Activated T-helper 17 cell treated with anti-CD3 and anti-CD28 coated beads, Interleukin-2, amount 50 U/mL, for 72 hours (primary cell): ENCODE measurements around the gene CXCR6. TPM values are rescaled to one million over a fixed set of nuclear protein-coding genes. Genes with fewer than 3 reads are reported as not detected.

ENCODE experiments used
- ATAC-seq: fragments of 150-1000 bp; cut with Tn5 transposase; replicated peaks from 2 replicates; pipeline ENCODE4 v1.10.0; 2021; ENCODE audit warnings: mild to moderate bottlenecking, moderate library complexity
- H3K27ac Mint-ChIP-seq: one replicate; pipeline ENCODE4 v1.8.0; 2022; ENCODE audit warnings: mixed read lengths
- H3K27me3 Mint-ChIP-seq: one replicate; pipeline ENCODE4 v1.8.0; 2022; ENCODE audit warnings: mixed read lengths
- H3K36me3 Mint-ChIP-seq: one replicate; pipeline ENCODE4 v1.8.0; 2022; ENCODE audit warnings: low read depth, mild to moderate bottlenecking, mixed read lengths
- H3K4me1 Mint-ChIP-seq: one replicate; pipeline ENCODE4 v1.8.0; 2022; ENCODE audit warnings: mixed read lengths
- H3K4me3 Mint-ChIP-seq: one replicate; pipeline ENCODE4 v1.8.0; 2022; ENCODE audit warnings: mild to moderate bottlenecking, mixed read lengths
- H3K9me3 Mint-ChIP-seq: one replicate; pipeline ENCODE4 v1.8.0; 2022; ENCODE audit warnings: mixed read lengths
- total RNA-seq, 2 donors: library from RNA; stranded (reverse); gene quantifications; one replicate each; pipeline ENCODE4 v1.2.3, GENCODE V29; 2022

Gene CXCR6
- total RNA-seq, 2 donors from 2014 or later, result 13.7 to 25.4 TPM

- H3K4me3 Mint-ChIP-seq, result peak overlapping the region; percentile 51
- no peaks in the 10 kb centered on the region for H3K27me3 Mint-ChIP-seq
- H3K36me3 Mint-ChIP-seq, result peaks cover 95% of the 10 kb centered on the region
- H3K4me1 Mint-ChIP-seq, result peaks cover 22% of the 10 kb centered on the region
- peak overlapping the region; percentile 88 for H3K27ac Mint-ChIP-seq
- no peak for ATAC-seq
- no peaks in the 10 kb centered on the region for H3K9me3 Mint-ChIP-seq
Measured at GRCh38 chr3:45948881-45949280, 5.6 kb downstream of the CXCR6 start.

- Mint-ChIP-seq H3K9me3 (no peaks in the 10 kb centered on the region), H3K4me1 (peaks cover 20% of the 10 kb centered on the region), H3K4me3 (peak overlapping the region; percentile 51), H3K36me3 (peaks cover 100% of the 10 kb centered on the region), H3K27ac (peak overlapping the region; percentile 88), H3K27me3 (no peaks in the 10 kb centered on the region)
- ATAC-seq, result no peak
Measured at GRCh38 chr3:45949432-45949831, 6.2 kb downstream of the CXCR6 start.

DNA sequence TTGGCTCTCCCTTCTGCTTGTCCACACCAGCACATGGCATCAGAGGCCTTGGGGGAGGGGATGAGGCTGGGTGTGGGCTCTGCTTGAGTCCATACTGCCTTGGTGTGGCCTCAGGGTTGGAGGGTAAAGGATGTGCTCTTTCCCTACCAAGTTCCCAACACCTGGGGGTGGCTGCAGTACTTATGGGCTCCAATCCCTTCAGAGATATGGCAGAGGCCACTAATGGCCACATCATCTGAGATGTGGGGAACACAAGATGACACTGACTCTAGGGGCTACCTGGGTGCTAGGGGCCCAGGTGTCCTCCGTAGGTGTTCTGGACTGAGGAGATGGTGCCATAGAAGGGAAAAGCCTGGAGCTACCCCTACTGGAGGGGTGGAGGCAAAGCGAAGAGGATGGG, 6.9 kb downstream of the CXCR6 start:
- no peak for ATAC-seq
- peak overlapping the region; percentile 51 for H3K4me3 Mint-ChIP-seq
- H3K27ac Mint-ChIP-seq, result peak overlapping the region; percentile 88
- no peaks in the 10 kb centered on the region for H3K9me3 Mint-ChIP-seq
- H3K36me3 Mint-ChIP-seq, result peaks cover 100% of the 10 kb centered on the region
- H3K27me3 Mint-ChIP-seq, result no peaks in the 10 kb centered on the region
- peaks cover 14% of the 10 kb centered on the region for H3K4me1 Mint-ChIP-seq

- peak overlapping the region; percentile 51 for H3K4me3 Mint-ChIP-seq
- no peaks in the 10 kb centered on the region for H3K27me3 Mint-ChIP-seq
- H3K4me1 Mint-ChIP-seq, result peaks cover 12% of the 10 kb centered on the region
- H3K9me3 Mint-ChIP-seq, result no peaks in the 10 kb centered on the region
- peak; percentile 82 for ATAC-seq
- H3K36me3 Mint-ChIP-seq, result peaks cover 100% of the 10 kb centered on the region
- H3K27ac Mint-ChIP-seq, result peak overlapping the region; percentile 88
Measured at GRCh38 chr3:45950686-45951600, 7.7 kb downstream of the CXCR6 start.

- no peaks in the 10 kb centered on the region for H3K9me3 Mint-ChIP-seq
- no peak for ATAC-seq
- H3K36me3 Mint-ChIP-seq, result peaks cover 100% of the 10 kb centered on the region
- H3K4me3 Mint-ChIP-seq, result peak overlapping the region; percentile 51
- peak overlapping the region; percentile 88 for H3K27ac Mint-ChIP-seq
- peaks cover 12% of the 10 kb centered on the region for H3K4me1 Mint-ChIP-seq
- H3K27me3 Mint-ChIP-seq, result no peaks in the 10 kb centered on the region
Measured at GRCh38 chr3:45951946-45952345, 8.7 kb downstream of the CXCR6 start.

GRCh38 chr3:45952456-45952855, 9.2 kb downstream of the CXCR6 start:
- no peak for ATAC-seq
- Mint-ChIP-seq H3K36me3 (peaks cover 100% of the 10 kb centered on the region), H3K27ac (no peak overlapping the region), H3K27me3 (no peaks in the 10 kb centered on the region), H3K4me1 (peaks cover 12% of the 10 kb centered on the region), H3K4me3 (peak overlapping the region; percentile 51), H3K9me3 (no peaks in the 10 kb centered on the region)

GRCh38 chr3:45953536-45953935, 10.3 kb downstream of the CXCR6 start:
- no peaks in the 10 kb centered on the region for H3K27me3 Mint-ChIP-seq
- no peaks in the 10 kb centered on the region for H3K9me3 Mint-ChIP-seq
- peaks cover 12% of the 10 kb centered on the region for H3K4me1 Mint-ChIP-seq
- H3K36me3 Mint-ChIP-seq, result peaks cover 100% of the 10 kb centered on the region
- no peak overlapping the region for H3K27ac Mint-ChIP-seq
- no peak overlapping the region for H3K4me3 Mint-ChIP-seq
- no peak for ATAC-seq

DNA sequence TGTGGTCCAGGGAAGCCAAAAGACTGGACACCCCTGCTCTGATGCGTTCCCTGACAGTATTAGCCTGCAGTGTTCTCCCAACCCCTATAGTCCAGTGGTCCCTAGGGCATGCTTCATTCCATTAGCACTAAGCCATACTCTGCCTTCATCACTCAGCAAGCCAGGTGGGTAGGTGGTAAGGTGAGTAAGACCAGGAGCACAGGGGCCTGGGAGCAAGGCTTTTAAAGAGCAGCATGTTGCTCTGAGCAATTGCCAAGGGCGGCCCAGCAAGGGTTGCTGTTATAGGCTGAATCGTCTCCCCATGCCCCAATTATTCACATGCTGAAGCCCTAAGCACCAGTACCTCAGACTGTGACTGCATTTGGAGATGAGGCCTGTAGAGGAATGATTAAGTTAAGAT, 11.0 kb downstream of the CXCR6 start:
- Mint-ChIP-seq H3K4me3 (peak overlapping the region; percentile 9), H3K9me3 (no peaks in the 10 kb centered on the region), H3K36me3 (peaks cover 100% of the 10 kb centered on the region), H3K4me1 (peaks cover 12% of the 10 kb centered on the region), H3K27ac (no peak overlapping the region), H3K27me3 (no peaks in the 10 kb centered on the region)
- no peak for ATAC-seq

- Mint-ChIP-seq H3K4me3 (no peak overlapping the region), H3K4me1 (peaks cover 4% of the 10 kb centered on the region), H3K27me3 (no peaks in the 10 kb centered on the region), H3K36me3 (peaks cover 100% of the 10 kb centered on the region), H3K27ac (no peak overlapping the region), H3K9me3 (no peaks in the 10 kb centered on the region)
- ATAC-seq, result no peak
Measured at GRCh38 chr3:45955017-45955647, 11.9 kb downstream of the CXCR6 start.

DNA sequence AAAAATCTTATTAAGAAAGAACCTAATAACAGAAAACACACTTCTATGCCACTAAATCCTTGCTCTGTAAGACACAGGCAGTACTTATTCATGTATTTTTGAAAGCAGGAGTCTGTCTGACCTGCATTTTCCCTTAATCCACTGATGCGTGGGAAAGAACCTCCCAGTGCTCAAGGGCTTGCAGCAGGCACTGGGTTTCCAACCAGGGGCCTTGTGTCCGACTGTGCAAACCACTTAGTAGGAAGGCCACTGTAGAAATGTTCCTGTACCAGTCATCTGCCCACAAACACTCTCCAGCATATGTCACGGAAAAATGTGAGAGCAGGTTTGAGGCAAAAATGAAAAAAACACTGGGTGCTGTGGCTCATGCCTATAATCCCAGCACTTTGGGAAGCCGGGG, 12.4 kb downstream of the CXCR6 start:
- no peak for ATAC-seq
- H3K36me3 Mint-ChIP-seq, result peaks cover 100% of the 10 kb centered on the region

GRCh38 chr3:45957586-45957985, 14.3 kb downstream of the CXCR6 start:
- ATAC-seq, result no peak
- Mint-ChIP-seq H3K4me1 (peaks cover 19% of the 10 kb centered on the region), H3K4me3 (no peak overlapping the region), H3K9me3 (no peaks in the 10 kb centered on the region), H3K27ac (no peak overlapping the region), H3K36me3 (peaks cover 100% of the 10 kb centered on the region), H3K27me3 (no peaks in the 10 kb centered on the region)

More for the DNA sequence above, 12.4 kb downstream of the CXCR6 start:
- peaks cover 5% of the 10 kb centered on the region for H3K4me1 Mint-ChIP-seq
- H3K27me3 Mint-ChIP-seq, result no peaks in the 10 kb centered on the region
- no peak overlapping the region for H3K27ac Mint-ChIP-seq
- H3K4me3 Mint-ChIP-seq, result no peak overlapping the region
- H3K9me3 Mint-ChIP-seq, result no peaks in the 10 kb centered on the region

DNA sequence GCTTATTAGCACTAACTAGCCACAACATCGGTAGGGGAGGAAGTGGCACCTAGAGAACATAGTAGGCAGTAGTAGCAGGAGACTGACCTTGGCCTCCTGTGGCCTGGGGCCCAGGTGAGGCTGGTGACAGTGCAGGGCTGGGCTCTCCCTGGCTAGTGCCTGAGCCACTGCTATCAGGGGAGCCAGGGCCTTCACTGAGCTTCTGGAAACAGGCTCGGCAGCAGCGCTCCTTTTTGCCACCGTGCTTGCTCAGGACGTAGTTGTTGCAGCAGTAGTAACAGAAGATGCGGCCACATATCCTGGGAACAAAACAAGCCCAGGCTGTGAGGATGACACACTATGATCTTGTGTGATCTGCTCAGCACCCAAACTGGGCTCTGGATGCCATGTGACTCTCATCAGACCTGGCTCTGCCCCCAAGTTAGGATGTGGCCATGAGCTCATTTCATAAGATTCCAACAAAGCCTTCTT, 15.1 kb downstream of the CXCR6 start:
- Mint-ChIP-seq H3K9me3 (no peaks in the 10 kb centered on the region), H3K27me3 (no peaks in the 10 kb centered on the region), H3K4me1 (peaks cover 22% of the 10 kb centered on the region), H3K4me3 (no peak overlapping the region), H3K36me3 (peaks cover 100% of the 10 kb centered on the region), H3K27ac (no peak overlapping the region)
- no peak for ATAC-seq

GRCh38 chr3:45959201-45959600, 15.9 kb downstream of the CXCR6 start:
- no peak for ATAC-seq
- Mint-ChIP-seq H3K27me3 (no peaks in the 10 kb centered on the region), H3K9me3 (no peaks in the 10 kb centered on the region), H3K4me1 (peaks cover 31% of the 10 kb centered on the region), H3K27ac (no peak overlapping the region), H3K36me3 (peaks cover 100% of the 10 kb centered on the region), H3K4me3 (no peak overlapping the region)

DNA sequence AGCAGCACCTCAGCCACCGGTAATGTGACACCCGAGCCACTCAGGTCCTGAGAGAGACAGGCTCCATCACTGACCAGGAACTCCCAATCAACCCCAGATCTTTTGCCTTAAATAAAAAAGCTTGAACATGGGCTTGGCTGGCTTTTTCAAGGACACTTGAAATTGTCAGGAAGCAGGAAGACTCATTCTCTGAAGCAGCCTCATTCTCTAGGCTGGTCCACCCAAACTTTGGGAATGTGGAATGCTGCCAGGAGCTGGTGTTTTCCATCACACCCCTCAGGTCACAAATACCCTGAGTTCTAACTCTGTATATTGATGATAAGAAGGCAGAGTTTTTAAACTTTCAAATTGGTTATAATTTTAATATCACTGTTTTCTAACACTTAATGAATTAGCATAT, 17.0 kb downstream of the CXCR6 start:
- no peak for ATAC-seq
- H3K9me3 Mint-ChIP-seq, result no peaks in the 10 kb centered on the region
- no peaks in the 10 kb centered on the region for H3K27me3 Mint-ChIP-seq
- H3K4me3 Mint-ChIP-seq, result no peak overlapping the region
- peaks cover 100% of the 10 kb centered on the region for H3K36me3 Mint-ChIP-seq
- H3K4me1 Mint-ChIP-seq, result peaks cover 37% of the 10 kb centered on the region
- H3K27ac Mint-ChIP-seq, result no peak overlapping the region

- Mint-ChIP-seq H3K27me3 (no peaks in the 10 kb centered on the region), H3K4me3 (peak overlapping the region; percentile 63), H3K9me3 (no peaks in the 10 kb centered on the region), H3K36me3 (peaks cover 100% of the 10 kb centered on the region), H3K27ac (peak overlapping the region; percentile 12), H3K4me1 (peaks cover 46% of the 10 kb centered on the region)
- ATAC-seq, result peak; percentile 63
Measured at GRCh38 chr3:45962033-45962432, 18.8 kb downstream of the CXCR6 start.
